ENCODE results near the gene FOXO6. TPM values are rescaled to one million over a fixed set of nuclear protein-coding genes. Genes with fewer than 3 reads are reported as not detected.

The FOXO6 gene
- total RNA-seq, 1 donor from 2014 or later = 38.4 TPM

GRCh38 chr1:41350055-41350378 lies 11.2 kb upstream of the FOXO6 start:
- no peaks in the 10 kb centered on the region for H3K27me3 Mint-ChIP-seq (ENCODE audit: low read depth)
- peaks cover 8% of the 10 kb centered on the region for H3K4me1 Mint-ChIP-seq
- no peaks in the 10 kb centered on the region for H3K36me3 Mint-ChIP-seq
- no peak overlapping the region for H3K27ac Mint-ChIP-seq
- no peak for TF ChIP-seq CTCF (IDR thresholded peaks at IDR 0.05; ENCODE audit: unreplicated experiment)
- H3K4me3 Mint-ChIP-seq = no peak overlapping the region
- DNase-seq (ENCODE audit: low spot score in 2 of 2, unreplicated experiment in 2 of 2) = peak in 1 of 2 experiments; percentile 25
- no peaks in the 10 kb centered on the region for H3K9me3 Mint-ChIP-seq

DNA sequence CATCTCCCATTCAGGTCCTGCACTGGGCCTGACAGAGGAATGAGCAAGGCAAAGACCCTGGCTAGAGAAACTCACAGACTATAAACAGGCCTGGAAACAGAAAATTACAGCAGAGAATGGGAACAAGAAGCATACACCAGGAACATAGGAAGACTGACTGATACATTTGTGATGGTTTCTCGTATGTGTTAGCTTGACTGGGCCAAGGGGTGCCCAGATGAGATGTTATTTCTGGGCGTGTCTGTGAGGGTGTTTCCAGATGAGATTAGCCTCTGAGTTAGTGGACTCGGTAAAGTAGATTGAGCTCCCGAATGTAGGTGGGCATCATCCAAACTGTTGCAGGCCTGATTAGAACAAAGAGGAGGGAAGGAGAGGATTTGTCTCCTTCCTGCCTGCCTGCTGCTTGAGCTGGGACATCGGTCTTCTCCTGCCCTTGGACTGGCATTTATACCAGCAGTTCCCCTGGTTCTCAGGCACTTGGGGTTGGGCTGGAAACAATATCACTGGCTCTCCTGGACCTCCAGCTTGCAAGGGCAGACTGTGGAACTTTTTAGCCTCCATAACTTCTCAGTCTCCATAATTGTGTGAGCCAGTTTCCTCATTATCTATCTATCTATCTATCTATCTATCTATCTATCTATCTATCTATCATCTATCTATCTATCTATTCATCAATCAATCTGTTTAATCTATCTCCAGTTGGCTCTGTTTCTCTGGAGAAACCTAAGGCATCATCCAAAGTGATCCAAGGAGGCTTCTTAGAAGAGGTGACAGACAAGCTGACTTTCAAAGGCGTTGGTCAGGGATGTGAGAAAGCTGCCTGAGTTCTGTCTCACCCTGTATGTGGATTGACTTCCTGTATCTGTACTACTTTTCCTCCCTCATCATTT lies 9.7 kb upstream of the FOXO6 start:
- Mint-ChIP-seq H3K27ac (no peak overlapping the region), H3K4me1 (peaks cover 8% of the 10 kb centered on the region), H3K27me3 (ENCODE audit: low read depth) (no peaks in the 10 kb centered on the region), H3K9me3 (no peaks in the 10 kb centered on the region), H3K36me3 (no peaks in the 10 kb centered on the region), H3K4me3 (no peak overlapping the region)
- TF ChIP-seq CTCF (IDR thresholded peaks at IDR 0.05; ENCODE audit: unreplicated experiment) = no peak
- DNase-seq (ENCODE audit: low spot score in 2 of 2, unreplicated experiment in 2 of 2) = peak in 1 of 2 experiments; percentile 25

DNA sequence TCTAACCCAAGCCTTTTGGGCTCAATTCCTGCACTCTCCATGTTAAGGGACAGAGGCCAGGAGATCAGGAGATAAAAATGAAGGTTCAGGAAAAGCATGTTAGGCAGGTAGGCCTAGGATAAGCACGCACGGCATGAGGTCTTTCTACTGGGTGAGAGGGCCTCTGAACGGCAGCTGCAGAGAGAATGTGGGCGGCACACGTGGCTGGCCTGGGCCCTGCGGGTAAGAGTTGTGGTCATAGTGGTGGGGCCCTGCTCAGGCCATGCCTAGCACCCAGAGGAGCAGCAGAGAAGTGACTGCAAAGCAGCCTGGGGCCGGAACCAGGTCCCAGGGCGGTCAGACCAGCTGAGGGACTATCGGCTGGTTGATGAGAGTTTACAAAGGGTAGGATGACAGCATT lies 7.5 kb upstream of the FOXO6 start:
- Mint-ChIP-seq H3K36me3 (no peaks in the 10 kb centered on the region), H3K9me3 (no peaks in the 10 kb centered on the region), H3K27me3 (ENCODE audit: low read depth) (no peaks in the 10 kb centered on the region), H3K4me3 (no peak overlapping the region), H3K4me1 (peaks cover 28% of the 10 kb centered on the region), H3K27ac (no peak overlapping the region)
- no peak for TF ChIP-seq CTCF (IDR thresholded peaks at IDR 0.05; ENCODE audit: unreplicated experiment)
- peak in 1 of 2 experiments; percentile 36 for DNase-seq (ENCODE audit: low spot score in 2 of 2, unreplicated experiment in 2 of 2)

DNA sequence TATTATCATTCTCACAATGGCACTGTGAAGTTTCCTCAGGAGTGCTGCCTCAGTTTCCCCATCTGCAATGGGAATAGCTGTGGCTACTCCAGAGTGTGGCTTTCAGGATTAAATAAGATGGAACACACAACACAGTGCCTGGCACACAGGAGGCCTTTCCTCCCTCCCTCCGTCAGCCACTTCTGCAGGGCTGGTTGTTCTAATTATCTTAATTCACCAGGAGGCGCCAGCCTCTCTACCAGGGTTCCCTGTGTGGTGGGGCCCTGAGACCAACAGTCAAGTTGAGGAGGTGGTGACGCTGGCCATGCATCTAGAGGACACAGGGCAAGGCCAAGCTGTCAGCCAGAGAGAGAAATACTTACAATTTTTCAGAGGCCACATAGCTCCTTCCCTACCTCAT lies 6.3 kb upstream of the FOXO6 start:
- H3K4me1 Mint-ChIP-seq = peaks cover 40% of the 10 kb centered on the region
- no peaks in the 10 kb centered on the region for H3K36me3 Mint-ChIP-seq
- no peaks in the 10 kb centered on the region for H3K9me3 Mint-ChIP-seq
- no peak overlapping the region for H3K4me3 Mint-ChIP-seq
- no peak overlapping the region for H3K27ac Mint-ChIP-seq
- no peak for TF ChIP-seq CTCF (IDR thresholded peaks at IDR 0.05; ENCODE audit: unreplicated experiment)
- no peaks in the 10 kb centered on the region for H3K27me3 Mint-ChIP-seq (ENCODE audit: low read depth)
- DNase-seq (ENCODE audit: low spot score in 2 of 2, unreplicated experiment in 2 of 2) = peak in 1 of 2 experiments; percentile 21

GRCh38 chr1:41355356-41355755 lies 5.9 kb upstream of the FOXO6 start:
- TF ChIP-seq CTCF (IDR thresholded peaks at IDR 0.05; ENCODE audit: unreplicated experiment) = no peak

More at GRCh38 chr1:41355356-41355755, 5.9 kb upstream of the FOXO6 start:
- peaks cover 44% of the 10 kb centered on the region for H3K4me1 Mint-ChIP-seq
- H3K9me3 Mint-ChIP-seq = no peaks in the 10 kb centered on the region
- DNase-seq (ENCODE audit: low spot score in 2 of 2, unreplicated experiment in 2 of 2) = peak in 1 of 2 experiments; percentile 24
- H3K27me3 Mint-ChIP-seq (ENCODE audit: low read depth) = no peaks in the 10 kb centered on the region
- no peak overlapping the region for H3K4me3 Mint-ChIP-seq
- no peak overlapping the region for H3K27ac Mint-ChIP-seq
- no peaks in the 10 kb centered on the region for H3K36me3 Mint-ChIP-seq

Measured in mesothelial cell of epicardium (in vitro differentiated cells).